MM.1S (cell line): Measurements from ENCODE around the gene BANK1.

Experiments
- DNase-seq: peaks from one replicate; pipeline ENCODE4 v3.0.0-alpha.2; 2015
- H2AFZ ChIP-seq: fragments of 300-600 bp; sonication (generic); 2 replicates; pipeline ENCODE4 v1.6.0; 2016; ENCODE audit warnings: antibody characterized with exemption, low read length
- H3F3A ChIP-seq: fragments of 300-600 bp; sonication (generic); 2 replicates; pipeline ENCODE4 v1.6.1; 2016; ENCODE audit warnings: mild to moderate bottlenecking, antibody characterized with exemption, low read length, moderate library complexity, mixed read lengths; ENCODE audit not compliant: insufficient read depth
- H3K27ac ChIP-seq: fragments of 300-600 bp; sonication (generic); 2 replicates; pipeline ENCODE4 v1.5.1; 2016; ENCODE audit warnings: mild to moderate bottlenecking, low read length
- H3K27me3 ChIP-seq: fragments of 300-600 bp; sonication (generic); replicated peaks from 2 replicates; pipeline ENCODE4 v1.6.0; 2016; ENCODE audit warnings: low read length; ENCODE audit not compliant: insufficient read depth
- H3K36me3 ChIP-seq: fragments of 300-600 bp; sonication (generic); replicated peaks from 2 replicates; pipeline ENCODE4 v1.6.1; 2016; ENCODE audit warnings: mild to moderate bottlenecking, low read length, mixed read lengths; ENCODE audit not compliant: insufficient read depth
- H3K4me1 ChIP-seq: fragments of 300-600 bp; sonication (generic); 2 replicates; pipeline ENCODE4 v1.6.1; 2016; ENCODE audit warnings: low read length, mixed read lengths
- H3K4me2 ChIP-seq: fragments of 300-600 bp; sonication (generic); 2 replicates; pipeline ENCODE4 v1.6.0; 2016; ENCODE audit warnings: low read depth, low read length
- H3K4me3 ChIP-seq: fragments of 300-600 bp; sonication (generic); 2 replicates; pipeline ENCODE4 v1.5.1; 2016; ENCODE audit warnings: low read length, mixed read lengths
- H3K79me2 ChIP-seq: fragments of 300-600 bp; sonication (generic); 2 replicates; pipeline ENCODE4 v1.6.1; 2016; ENCODE audit warnings: mixed run types, low read length, mixed read lengths
- H3K9ac ChIP-seq: fragments of 300-600 bp; sonication (generic); 2 replicates; pipeline ENCODE4 v1.6.1; 2016; ENCODE audit warnings: low read length, mixed read lengths
- H3K9me2 ChIP-seq: fragments of 300-600 bp; sonication (generic); replicated peaks from 2 replicates; pipeline ENCODE4 v1.6.1; 2016; ENCODE audit warnings: mild to moderate bottlenecking, low read length, mixed read lengths; ENCODE audit not compliant: insufficient read depth
- H3K9me3 ChIP-seq: fragments of 300-600 bp; sonication (generic); replicated peaks from 2 replicates; pipeline ENCODE4 v1.6.1; 2016; ENCODE audit warnings: mild to moderate bottlenecking, low read length, mixed read lengths; ENCODE audit not compliant: insufficient read depth
- H4K20me1 ChIP-seq: fragments of 300-600 bp; sonication (generic); 2 replicates; pipeline ENCODE4 v1.6.1; 2016; ENCODE audit warnings: mild to moderate bottlenecking, low read length, moderate library complexity, mixed read lengths; ENCODE audit not compliant: insufficient read depth
- EZH2 ChIP-seq: fragments of 300-600 bp; sonication (generic); optimal IDR thresholded peaks from 2 replicates; pipeline ENCODE3; 2017; ENCODE audit warnings: low read depth, mild to moderate bottlenecking, antibody characterized with exemption, low read length, mixed read lengths
- EZH2phosphoT487 ChIP-seq: fragments of 300-600 bp; sonication (generic); IDR thresholded peaks from 2 replicates; pipeline ENCODE4 v1.6.1; 2018; ENCODE audit warnings: antibody characterized with exemption, low read length
- TF ChIP-seq, protein P1 (sequence below): fragments of 300-600 bp; sonication (generic); IDR thresholded peaks from 2 replicates; pipeline ENCODE4 v1.5.1; 2016; ENCODE audit warnings: antibody characterized with exemption, low read length, mixed read lengths

The BANK1 gene

DNA sequence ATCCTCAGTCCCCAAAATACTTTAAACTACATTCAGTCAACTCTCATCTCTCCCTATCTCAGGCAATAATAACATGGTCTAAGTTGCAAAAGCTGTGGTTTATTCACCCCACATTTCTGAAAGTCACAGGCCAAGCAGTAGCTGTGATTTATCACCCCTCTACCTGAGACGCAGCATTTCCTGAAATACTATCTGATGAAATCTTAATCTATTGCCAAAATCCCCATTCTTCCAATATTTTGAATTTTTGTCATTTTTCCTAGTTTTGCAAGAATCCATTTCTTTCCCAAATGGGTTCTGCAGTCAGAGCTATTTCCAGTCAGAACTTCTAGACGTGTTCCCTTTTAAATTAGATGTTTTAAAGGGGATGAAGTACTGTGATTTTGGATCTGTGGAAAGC is 148.3 kb downstream of the BANK1 start:
- no peak for DNase-seq
- Histone ChIP-seq H3K9me2 (no peaks in the 10 kb centered on the region), H3F3A (no peaks in the 10 kb centered on the region), H3K36me3 (no peaks in the 10 kb centered on the region), H4K20me1 (no peaks in the 10 kb centered on the region), H3K27me3 (no peaks in the 10 kb centered on the region), H3K79me2 (no peaks in the 10 kb centered on the region), H2AFZ (no peak overlapping the region), H3K9me3 (no peaks in the 10 kb centered on the region), H3K27ac (no peak overlapping the region), H3K9ac (no peak overlapping the region), H3K4me1 (no peaks in the 10 kb centered on the region; the same call in 1 of the 2 replicates), H3K4me2 (no peak overlapping the region), H3K4me3 (no peak overlapping the region)
- TF ChIP-seq, protein P1, sequence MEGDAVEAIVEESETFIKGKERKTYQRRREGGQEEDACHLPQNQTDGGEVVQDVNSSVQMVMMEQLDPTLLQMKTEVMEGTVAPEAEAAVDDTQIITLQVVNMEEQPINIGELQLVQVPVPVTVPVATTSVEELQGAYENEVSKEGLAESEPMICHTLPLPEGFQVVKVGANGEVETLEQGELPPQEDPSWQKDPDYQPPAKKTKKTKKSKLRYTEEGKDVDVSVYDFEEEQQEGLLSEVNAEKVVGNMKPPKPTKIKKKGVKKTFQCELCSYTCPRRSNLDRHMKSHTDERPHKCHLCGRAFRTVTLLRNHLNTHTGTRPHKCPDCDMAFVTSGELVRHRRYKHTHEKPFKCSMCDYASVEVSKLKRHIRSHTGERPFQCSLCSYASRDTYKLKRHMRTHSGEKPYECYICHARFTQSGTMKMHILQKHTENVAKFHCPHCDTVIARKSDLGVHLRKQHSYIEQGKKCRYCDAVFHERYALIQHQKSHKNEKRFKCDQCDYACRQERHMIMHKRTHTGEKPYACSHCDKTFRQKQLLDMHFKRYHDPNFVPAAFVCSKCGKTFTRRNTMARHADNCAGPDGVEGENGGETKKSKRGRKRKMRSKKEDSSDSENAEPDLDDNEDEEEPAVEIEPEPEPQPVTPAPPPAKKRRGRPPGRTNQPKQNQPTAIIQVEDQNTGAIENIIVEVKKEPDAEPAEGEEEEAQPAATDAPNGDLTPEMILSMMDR, result no peak
- TF ChIP-seq EZH2, result no peak
- no peak for TF ChIP-seq EZH2phosphoT487

DNA sequence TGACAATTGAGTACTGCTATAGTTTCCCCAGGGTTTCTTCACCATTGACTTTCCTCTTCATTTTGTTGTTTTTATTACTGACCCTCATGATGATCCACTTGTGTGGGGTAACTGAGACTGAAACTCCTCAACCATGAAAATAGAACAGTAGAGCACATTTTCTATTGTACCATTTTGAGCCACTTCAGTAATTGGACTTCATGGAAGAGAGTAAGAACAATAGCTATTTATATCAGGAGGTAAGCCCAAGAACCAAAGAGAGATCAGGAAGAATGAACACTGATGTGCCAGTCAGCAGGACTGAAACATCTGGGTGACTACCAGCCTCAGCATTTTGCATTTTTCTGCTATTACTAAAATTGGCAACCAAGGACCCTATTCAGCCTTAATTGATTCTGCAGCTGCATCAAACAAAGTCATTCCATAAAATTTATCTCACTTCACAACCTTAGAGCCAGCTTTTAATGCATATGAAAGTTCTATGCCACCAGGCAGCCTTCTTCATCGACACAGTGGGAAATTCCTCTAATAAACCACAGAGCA is 151.4 kb downstream of the BANK1 start:
- H3K9ac ChIP-seq, result no peak overlapping the region
- H2AFZ ChIP-seq, result peak overlapping the region; percentile 22; the same call in 1 of the 2 replicates
- H3K9me2 ChIP-seq, result no peaks in the 10 kb centered on the region
- no peaks in the 10 kb centered on the region for H3K27me3 ChIP-seq
- peak overlapping the region; percentile 26; the same call in 1 of the 2 replicates for H3K4me2 ChIP-seq
- no peaks in the 10 kb centered on the region for H3F3A ChIP-seq
- no peaks in the 10 kb centered on the region for H4K20me1 ChIP-seq
- no peaks in the 10 kb centered on the region for H3K36me3 ChIP-seq
- no peaks in the 10 kb centered on the region for H3K9me3 ChIP-seq
- no peaks in the 10 kb centered on the region for H3K79me2 ChIP-seq
- no peak overlapping the region for H3K4me3 ChIP-seq
- TF ChIP-seq EZH2phosphoT487, result no peak
- no peak for TF ChIP-seq EZH2
- TF ChIP-seq, protein P1, result no peak
- no peaks in the 10 kb centered on the region; the same call in 1 of the 2 replicates for H3K4me1 ChIP-seq
- no peak overlapping the region for H3K27ac ChIP-seq
- DNase-seq, result no peak

DNA sequence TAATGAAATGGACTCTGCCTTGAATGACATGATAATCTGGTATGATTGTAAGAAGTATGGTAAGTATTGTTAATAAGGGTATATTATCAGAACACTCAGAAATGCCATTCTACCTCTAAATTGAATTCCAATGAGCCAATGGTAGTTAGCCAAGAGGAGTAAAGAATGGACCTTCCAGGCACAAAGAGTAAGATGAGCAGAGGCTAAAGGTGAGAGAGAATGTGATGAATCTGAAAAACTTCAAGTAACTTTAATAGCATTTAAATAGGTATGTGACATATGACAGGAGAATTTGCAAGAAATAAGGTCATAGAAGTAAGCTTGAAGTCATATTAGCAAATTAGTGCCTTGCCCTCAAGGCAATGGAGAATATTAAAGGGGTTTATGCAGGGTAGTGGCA is 152.4 kb downstream of the BANK1 start:
- no peaks in the 10 kb centered on the region for H3K9me3 ChIP-seq
- no peaks in the 10 kb centered on the region for H4K20me1 ChIP-seq
- no peak for DNase-seq
- H3K4me1 ChIP-seq, result no peaks in the 10 kb centered on the region; the same call in 1 of the 2 replicates
- H2AFZ ChIP-seq, result no peak overlapping the region
- H3K27me3 ChIP-seq, result no peaks in the 10 kb centered on the region
- no peak overlapping the region for H3K4me2 ChIP-seq
- no peak overlapping the region for H3K9ac ChIP-seq
- H3K9me2 ChIP-seq, result no peaks in the 10 kb centered on the region
- H3K36me3 ChIP-seq, result no peaks in the 10 kb centered on the region
- TF ChIP-seq EZH2phosphoT487 (no peak), EZH2 (no peak)
- TF ChIP-seq, protein P1, result no peak
- H3K27ac ChIP-seq, result no peak overlapping the region
- H3K4me3 ChIP-seq, result no peak overlapping the region
- no peaks in the 10 kb centered on the region for H3F3A ChIP-seq
- H3K79me2 ChIP-seq, result no peaks in the 10 kb centered on the region
